HPDE6-E6E7 (cell line): ENCODE data around the gene SIK2.
"Not testable (repeated sequence)": the region's sequence is repeated elsewhere in the genome, so short reads cannot be mapped to it uniquely, and the experiment has no call there.

Experiments
- DNase-seq: peaks from one replicate; pipeline ENCODE4 v3.0.0; 2011; ENCODE audit warnings: missing footprints; ENCODE audit errors: extremely low spot score

The SIK2 gene

DNA sequence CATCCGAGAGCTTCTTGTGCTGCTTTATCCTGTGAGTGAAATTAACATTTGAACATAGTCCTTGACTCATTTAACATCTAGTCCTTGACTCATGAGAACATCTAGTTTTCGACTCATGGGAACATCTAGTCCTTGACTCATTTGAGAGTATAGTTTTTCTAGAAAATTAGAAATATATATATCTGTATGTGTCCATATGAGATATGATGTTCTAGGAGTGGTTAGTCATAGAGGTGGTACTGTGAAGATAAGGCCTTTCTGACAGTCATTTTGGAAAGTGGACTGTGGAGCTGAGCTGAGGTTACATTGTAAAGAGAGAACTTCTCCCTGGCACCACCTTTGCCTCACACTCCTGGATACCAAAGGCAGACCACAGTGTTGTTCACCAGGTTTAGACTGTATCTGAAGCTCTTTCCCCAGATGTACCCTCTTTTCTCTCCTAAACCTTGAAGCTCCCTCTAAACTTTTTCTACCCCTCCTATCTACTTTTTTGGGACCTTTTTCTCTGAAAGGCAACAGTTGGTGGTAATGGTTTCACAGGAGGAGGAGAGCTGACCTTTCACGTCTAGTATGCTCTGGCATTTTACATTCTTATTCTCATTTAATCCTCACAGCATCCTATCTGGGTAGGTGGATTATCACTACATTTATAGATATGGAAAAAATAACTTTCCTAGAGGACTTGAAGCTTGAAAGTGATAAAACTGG is 96.8 kb downstream of the SIK2 start:
- DNase-seq: no peak

DNA sequence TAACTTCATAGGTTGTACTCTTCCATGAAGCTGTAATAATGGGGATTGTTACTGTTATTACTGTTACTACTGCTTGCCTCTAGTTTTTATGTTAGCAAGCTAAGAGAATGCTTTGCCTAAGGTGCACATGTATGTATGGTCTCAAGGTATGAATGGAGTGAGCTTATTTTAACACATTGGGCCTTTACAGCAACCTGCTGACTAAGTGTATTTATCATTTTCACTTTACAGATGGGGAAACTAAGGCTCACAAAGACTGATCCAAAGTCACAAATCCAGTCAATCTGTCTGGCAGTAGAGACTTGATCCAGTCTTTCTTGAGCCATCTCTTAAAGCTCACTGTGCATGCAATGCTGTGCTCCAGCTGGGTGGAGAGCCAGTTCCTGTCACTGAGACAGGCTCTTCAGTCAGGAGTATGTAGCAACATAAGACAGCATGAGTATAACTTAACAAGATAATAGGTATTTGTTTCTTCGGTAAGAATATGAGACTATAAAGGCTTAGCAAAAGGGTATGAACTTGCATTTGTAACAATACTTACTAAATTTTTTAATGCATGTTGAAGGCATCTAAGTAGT is 97.4 kb downstream of the SIK2 start:
- no peak for DNase-seq

DNA sequence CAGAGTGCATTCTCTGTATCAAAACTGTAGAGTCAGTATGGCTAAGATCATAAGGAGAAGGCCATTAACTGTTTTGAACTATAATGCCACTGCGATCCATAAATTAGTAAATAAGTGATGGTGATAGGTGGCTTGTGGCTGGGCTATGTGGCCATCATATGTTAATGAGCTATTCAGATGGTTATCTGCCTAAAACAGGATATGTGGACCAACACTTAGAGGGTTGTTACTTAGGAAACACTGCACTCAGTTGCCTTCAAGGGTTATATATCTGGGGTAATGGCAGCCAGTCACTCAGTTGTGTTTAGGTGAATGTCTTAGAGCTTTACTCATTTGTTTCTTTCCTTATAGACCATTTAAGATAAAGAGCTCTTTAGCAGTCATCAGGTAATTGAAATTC is 97.9 kb downstream of the SIK2 start:
- no peak for DNase-seq

DNA sequence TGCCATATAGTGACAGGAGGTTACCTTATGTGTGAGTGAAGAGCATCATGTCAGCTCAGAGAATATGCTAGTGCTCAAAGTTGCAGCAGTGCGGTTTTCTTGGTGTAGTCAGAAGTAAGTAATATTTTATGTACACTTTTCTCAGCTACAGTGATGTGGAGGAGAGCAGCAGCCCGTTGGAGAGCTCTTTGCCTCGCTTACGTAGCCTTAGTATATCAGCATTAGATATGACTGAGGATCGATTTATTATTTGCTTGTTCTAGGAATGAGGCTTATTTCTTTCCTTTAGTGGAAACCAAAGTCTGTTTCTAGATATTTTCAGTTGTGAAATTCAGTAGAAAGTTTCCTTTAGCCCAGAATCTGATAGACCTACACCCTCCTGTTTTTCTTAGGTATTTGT is 100.4 kb downstream of the SIK2 start:
- DNase-seq: no peak

DNA sequence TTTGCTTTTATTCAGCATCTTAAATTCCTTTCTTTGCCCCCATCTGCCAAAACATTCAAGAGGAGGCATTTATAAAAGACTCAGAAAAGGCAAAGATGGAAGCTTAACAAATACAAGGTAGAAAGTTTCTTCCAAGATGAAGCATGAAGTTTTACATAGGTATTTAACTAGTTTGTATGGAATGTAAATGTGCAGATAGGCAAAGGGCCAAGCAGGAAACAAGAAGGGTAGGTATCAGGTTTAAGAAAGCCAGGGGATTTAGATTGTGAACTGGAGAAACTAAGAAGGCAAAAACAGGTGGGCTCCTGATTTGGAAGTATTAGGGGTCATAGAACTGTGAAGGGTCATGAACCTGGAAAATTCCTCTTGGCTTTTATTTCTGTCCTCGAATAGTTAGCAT is 101.3 kb downstream of the SIK2 start:
- DNase-seq: no peak

DNA sequence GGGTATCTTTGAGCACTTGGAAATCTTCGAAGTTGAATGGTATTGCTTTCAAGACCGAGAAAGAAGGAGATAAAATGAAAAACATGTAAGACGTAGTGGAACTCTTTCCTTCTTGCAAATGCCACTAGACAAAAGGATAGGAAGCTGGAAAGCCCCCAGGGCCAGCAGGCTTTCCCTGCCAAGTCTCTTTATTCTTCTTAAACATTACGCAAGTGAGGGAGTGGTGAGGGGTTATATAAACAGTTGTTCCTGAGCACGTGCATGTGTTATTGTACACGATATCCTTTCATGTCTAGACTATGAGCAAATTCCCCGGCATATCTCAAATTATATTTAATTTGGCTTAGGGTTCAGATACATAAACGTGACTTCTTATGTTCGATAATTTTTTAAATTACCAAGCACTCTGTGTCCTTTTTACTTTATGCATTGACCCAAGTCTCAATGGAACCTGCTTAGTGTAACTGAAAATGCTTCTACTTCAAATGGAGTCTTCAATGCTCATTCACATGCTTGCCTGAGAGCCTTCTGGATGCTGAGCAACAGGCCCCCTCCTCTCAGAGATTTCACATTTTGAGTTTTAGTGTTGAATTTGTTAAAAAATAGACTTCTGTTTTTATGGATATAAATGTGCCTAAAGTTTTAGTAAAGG is 104.9 kb downstream of the SIK2 start:
- DNase-seq: no peak

DNA sequence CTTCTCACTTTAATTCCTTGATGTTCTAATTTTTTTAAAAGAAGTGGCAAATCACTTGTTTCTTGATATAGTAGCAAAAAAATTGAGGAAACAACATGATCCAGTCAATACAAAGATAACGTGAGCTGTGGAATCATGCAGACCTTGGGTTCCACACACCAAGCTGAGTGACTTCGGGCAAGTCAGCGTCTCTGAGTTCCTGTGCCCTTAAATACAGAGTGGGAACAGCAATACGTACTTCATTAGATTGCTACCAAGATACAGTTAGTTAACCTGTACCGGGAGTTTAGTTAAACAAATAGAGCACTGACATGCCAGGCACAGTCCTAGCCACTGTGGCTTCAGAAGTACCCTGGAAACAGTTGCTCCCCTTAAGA is 105.4 kb downstream of the SIK2 start:
- no peak for DNase-seq

DNA sequence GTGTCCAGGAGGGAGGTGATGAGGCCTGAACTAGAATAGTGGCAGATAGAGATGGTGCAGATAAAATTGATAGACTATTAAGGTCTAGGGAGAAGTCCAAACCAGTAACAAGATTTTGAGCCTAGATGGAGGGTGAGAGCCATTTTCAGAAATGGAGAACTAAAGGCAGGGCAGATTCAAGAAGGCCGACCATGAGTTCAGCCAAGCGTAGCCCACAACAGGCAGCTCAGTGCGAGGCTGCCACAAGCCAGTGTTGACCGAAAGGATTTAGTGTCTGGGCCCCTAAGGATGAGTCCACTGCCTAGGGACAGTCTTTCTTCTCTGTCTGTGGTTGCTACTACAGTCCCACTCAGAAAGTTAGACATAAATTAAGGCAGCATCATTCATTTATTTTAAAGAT is 112.3 kb downstream of the SIK2 start:
- no peak for DNase-seq

DNA sequence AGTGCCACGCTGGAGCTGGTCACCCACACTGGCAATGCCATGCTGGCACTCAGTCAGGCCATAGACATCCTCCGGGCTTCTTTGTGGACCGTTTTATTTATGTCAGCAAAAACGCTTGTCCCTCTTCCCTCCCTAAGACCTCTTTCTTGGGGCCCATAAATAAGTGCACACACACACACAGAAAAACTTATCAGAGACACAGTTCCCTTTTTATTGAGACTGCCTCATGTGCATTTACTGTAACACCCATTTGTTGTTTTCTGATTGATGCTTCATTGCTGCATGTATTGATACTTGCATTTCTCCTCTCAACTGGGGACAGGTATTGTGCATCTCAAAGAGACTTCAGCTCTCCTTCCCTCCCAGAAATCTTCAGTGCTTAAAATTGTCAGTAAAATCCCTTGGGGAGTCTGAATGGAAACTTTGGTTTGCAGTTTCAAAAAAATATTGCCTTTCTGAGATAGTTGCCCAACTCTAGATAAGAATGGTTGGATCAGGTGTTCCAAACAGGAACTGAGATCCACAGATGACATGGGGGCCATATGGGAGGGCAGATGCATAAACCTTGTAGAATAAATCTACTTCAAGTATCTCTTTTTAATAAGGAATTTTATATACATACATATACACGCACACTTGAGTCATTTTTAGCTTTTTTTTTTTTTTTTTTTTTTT is 113.0 kb downstream of the SIK2 start:
- no peak for DNase-seq

DNA sequence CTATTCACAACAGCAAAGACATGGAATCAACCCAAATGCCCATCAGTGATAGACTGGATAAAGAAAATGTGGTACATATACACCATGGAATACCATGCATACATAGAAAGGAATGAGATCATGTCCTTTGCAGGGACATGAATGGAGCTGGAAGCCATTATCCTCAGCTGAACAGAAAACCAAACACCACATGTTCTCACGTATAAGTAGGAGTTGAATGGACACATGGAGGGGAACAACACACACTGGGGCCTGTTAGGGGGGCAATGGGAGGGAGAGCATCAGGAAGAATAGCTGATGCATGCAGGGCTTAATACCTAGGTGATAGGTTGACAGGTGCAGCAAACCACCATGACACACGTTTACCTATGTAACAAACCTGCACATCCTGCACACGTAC is 115.4 kb downstream of the SIK2 start:
- DNase-seq: not testable (repeated sequence)

DNA sequence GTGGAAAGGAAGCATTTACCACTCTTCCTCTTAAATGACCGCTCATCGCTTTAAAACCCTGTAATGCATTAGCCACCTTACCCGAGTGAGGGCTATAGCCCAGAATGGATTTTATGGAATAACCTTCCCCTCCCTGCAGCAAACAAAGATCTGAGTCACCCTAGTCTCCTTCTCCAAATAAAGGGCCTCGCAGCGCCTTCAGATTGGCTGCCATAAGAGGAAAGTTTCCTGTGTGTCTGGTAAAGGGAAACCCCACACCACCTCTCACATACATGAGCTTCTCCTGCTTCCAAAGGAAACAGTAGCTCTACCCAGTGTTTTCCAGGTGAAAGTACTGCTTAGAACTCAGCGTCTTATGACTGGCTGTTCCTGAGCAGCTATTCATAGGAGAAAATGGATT is 116.2 kb downstream of the SIK2 start:
- peak; percentile 40 for DNase-seq

DNA sequence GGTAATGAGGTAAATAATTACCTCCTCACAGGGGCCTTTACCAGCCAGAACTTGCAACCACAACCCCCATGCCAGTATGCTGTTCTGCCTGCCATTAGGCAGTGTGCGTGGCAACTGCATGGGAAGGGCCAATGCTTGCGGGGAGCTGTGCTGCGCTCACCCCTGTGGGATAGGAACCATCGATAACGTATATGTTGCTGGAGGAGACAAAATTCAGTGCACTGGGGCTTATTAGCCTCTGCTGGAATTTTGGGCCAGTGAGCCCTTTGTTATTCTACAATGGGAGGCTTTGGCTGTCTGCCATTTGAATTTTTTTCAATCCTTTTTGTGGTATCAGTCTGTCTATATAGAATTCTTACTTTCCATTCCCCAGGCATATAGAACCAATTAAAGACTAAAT is 116.6 kb downstream of the SIK2 start:
- DNase-seq: no peak

DNA sequence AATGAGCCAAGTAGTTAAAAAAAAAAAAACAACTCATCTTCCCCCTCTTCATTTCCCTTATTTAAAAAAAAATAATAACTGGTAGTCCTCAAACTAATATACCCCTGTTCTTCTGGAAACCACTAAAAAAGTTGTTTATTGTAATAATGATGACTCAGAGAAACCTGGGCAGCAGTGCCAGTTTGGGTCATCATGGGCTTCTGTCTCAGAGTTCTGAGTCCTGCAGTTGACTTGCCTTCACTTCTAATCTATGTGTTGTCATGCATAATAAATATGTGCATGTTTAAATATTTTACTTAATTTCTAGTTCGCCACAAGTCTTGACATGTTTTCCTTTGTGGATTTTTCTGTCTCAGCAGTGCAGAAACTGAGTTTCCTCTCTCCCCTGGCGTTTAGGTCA is 117.1 kb downstream of the SIK2 start:
- no peak for DNase-seq

DNA sequence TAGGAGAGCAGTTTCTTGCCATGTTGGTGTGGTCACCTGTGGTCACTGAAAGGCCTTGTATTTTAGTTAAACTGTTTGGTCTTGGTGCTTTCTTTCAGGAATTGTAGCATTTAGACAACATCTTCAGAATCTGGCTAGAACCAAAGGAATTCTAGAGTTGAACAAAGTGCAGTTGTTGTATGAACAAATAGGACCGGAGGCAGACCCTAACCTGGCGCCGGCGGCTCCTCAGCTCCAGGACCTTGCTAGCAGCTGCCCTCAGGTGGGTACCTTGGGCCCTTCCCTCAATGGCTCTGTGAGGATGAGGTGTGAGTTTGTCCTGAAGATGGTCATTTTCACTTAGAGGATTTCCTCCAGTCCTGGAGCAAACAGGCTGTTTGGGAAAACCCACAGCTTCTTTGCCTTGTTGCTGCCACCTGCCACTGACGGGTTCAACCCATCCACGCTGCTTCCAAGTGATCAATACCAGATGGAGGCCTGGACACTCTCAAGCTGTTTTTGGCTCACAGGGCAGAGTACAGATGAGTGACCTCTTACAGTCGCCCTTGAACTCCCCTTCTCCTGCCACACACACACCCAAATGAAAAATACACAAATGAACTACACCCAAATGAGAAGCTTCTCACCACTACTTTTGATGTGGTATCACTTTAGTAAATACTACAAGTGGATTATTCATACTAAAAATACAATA is 118.7 kb downstream of the SIK2 start:
- DNase-seq: no peak

DNA sequence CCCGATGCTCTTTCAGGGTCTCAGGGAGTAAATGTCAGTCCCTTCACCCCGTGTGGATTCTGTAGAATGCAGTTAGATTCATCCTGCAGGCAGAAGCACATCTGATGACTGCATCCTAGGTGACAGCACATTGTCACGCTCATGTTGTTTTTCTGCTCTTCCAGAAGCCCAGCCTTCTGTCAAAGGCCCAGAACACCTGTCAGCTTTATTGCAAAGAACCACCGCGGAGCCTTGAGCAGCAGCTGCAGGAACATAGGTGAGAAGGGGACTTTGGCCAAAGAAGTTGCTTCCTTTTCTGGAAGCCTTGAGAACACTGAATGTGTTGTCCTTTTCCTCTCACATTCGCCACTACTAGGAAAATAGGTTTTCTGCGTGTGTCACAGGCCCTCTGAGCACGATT is 120.3 kb downstream of the SIK2 start:
- no peak for DNase-seq

DNA sequence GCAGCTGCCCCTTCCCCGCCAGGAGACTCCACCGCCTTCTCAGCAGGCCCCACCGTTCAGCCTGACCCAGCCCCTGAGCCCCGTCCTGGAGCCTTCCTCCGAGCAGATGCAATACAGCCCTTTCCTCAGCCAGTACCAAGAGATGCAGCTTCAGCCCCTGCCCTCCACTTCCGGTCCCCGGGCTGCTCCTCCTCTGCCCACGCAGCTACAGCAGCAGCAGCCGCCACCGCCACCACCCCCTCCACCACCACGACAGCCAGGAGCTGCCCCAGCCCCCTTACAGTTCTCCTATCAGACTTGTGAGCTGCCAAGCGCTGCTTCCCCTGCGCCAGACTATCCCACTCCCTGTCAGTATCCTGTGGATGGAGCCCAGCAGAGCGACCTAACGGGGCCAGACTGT is 121.3 kb downstream of the SIK2 start:
- DNase-seq: no peak

DNA sequence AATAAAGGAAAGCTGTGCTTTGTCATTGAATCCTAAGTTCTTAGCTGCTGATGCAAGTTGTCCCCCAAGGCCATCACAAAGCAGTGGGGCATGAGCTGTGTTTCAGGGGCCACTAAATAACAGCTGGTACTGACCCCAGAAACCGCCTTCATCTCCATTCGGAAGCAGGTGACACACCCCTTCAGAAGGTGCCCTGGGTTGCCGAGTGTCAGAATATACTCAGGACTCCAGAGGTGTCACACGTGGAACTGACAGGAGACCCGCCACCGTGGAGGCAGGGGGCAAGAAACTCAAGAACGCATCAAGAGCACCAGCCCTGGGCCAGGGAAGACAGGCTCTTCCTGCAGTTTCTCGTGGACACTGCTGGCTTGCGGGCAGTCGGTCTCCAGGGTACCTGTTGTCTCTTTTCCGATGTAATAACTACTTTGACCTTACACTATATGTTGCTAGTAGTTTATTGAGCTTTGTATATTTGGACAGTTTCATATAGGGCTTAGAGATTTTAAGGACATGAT is 122.4 kb downstream of the SIK2 start:
- DNase-seq: no peak

DNA sequence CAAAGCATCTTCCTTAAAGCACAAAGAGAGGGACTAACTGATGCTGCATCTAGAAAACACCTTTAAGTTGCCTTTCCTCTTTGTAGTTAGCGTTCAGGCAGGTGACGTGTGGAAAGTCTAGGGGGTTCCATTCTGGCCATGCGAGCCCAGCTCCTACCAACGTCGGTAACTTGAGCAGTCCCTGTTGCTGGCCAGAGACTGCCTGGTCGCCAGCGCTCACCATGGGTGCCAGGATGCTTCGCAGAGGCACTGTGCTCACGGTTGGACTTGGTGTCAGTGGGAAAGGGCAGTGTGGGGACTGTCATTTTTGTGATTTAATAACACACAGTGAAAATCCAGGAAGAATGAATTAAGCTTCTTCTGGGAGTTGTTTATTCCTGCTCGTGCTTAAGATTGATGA is 123.4 kb downstream of the SIK2 start:
- no peak for DNase-seq

DNA sequence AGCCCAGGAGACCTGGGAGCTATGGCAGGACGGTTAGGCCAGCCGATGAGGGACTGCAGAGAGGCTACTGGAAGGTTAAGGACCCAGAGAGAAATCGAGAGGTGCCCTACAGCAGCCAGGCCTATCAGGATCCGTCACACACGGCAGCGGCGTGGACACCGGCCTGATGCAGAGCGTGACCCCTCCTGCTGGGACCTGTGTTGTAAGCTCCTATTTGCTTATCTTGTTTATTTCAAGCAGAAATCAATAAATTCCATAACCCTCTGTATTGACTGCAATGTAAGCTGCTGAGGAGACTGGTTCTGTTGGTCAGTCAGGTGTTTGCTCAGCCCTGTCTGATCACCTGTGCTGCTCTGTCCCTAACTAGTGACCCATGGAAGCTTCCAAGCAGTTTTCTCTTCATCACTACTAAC is 124.1 kb downstream of the SIK2 start:
- no peak for DNase-seq

DNA sequence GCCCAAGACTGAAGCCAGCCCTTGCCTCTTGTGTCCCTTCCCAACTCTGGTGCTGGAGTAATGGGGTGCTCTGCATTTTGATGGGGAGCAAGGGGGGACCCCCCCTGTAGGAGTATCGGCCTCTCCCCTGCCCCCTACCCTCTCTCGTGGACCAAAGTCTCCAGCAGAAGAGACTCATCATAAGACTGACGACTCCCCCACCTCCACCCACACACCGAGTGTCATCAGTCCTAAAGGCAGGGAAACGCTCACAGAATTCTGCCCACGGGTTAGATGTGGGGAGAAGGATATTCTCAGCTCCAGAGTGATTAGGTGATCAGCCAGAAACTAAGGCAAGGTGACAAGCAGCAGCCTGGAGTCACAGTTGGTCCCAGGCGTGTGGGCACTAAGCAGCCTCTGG is 125.2 kb downstream of the SIK2 start:
- DNase-seq: no peak

DNA sequence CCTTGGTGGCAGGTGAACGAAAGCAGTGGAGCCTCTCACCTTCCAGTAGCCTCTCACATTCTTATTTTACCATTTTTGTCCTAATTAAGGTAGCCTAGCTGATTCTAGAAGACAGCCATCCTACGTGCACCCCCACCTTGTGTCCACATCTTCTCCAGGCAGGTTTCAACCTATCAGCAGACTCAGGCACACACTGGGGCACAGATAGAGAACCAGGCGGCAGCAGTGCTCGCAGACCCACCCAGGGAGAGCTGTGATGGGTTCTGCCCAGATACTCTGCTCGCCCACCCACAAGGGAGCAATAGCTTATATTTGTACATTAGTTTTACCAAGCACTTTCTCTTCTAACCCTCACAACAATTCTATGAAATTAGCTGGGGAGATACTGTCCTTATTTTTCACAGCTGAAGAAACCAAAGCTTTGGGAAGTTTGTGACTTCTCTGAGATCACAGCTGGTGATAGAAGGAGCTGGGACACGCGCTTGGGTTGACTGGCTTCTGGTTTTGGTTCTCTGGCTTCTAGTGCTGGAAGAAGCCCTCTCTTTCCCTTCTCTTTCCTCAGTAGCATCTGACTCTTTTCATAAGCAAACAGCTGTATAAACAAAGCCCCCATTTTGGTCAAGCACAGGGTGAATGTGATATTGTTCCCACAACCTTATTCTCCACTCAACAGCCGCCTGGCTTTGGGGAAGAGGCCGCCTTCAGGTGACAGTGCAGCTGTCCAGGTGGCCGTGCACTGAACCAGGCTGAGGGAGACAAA is 127.0 kb downstream of the SIK2 start:
- no peak for DNase-seq
